HFFc6 (cell line): ENCODE measurements around the gene CFDP1. TPM values are rescaled to one million over a fixed set of nuclear protein-coding genes. Genes with fewer than 3 reads are reported as not detected.

Experiments used
- DNase-seq: peaks from one replicate; pipeline ENCODE4 v3.0.0-alpha.2; 2018
- H3K27ac Mint-ChIP-seq: 2 replicates; pipeline ENCODE4 v1.8.0; 2020; ENCODE audit warnings: mild to moderate bottlenecking, mixed read lengths
- H3K27me3 Mint-ChIP-seq: 2 replicates; pipeline ENCODE4 v1.8.0; 2021; ENCODE audit warnings: mild to moderate bottlenecking, moderate library complexity, mixed read lengths; ENCODE audit not compliant: insufficient read depth
- H3K36me3 Mint-ChIP-seq: 2 replicates; pipeline ENCODE4 v1.8.0; 2021; ENCODE audit warnings: low read depth, mixed read lengths
- H3K4me1 Mint-ChIP-seq: 2 replicates; pipeline ENCODE4 v1.8.0; 2020; ENCODE audit warnings: low read depth, mixed read lengths
- H3K4me3 Mint-ChIP-seq: 2 replicates; pipeline ENCODE4 v1.8.0; 2020; ENCODE audit warnings: mild to moderate bottlenecking, moderate library complexity, mixed read lengths
- H3K9me3 Mint-ChIP-seq: 2 replicates; pipeline ENCODE4 v1.8.0; 2020; ENCODE audit warnings: mild to moderate bottlenecking, mixed read lengths
- CTCF ChIP-seq: fragments of 200-600 bp; sonication (generic); IDR thresholded peaks from 2 replicates; pipeline ENCODE4 v1.5.0; 2021; ENCODE audit warnings: antibody characterized with exemption, mild to moderate bottlenecking
- total RNA-seq, 6 experiments: library from RNA; stranded (reverse); fragmentation: NEBNext Ultra II Directional; extraction: Animal tissue kit (Norgen Biotek cat#: 25700); gene quantifications; 2 replicates in 1 of 6; 3 replicates in 5 of 6; pipeline ENCODE4 v1.2.3, GENCODE V29; 2021

Gene CFDP1
- total RNA-seq, 6 experiments from 2014 or later = 33.0 to 43.1 (median 37.6) TPM

GRCh38 chr16:75385507-75386152 lies 47.7 kb downstream of the CFDP1 start:
- peak; percentile 70 for DNase-seq
- TF ChIP-seq CTCF = peak; percentile 94
- H3K27ac Mint-ChIP-seq = peak overlapping the region; percentile 24
- peaks cover 68% of the 10 kb centered on the region for H3K4me1 Mint-ChIP-seq
- no peaks in the 10 kb centered on the region for H3K27me3 Mint-ChIP-seq
- H3K9me3 Mint-ChIP-seq = no peaks in the 10 kb centered on the region
- no peak overlapping the region for H3K4me3 Mint-ChIP-seq
- no peaks in the 10 kb centered on the region; the same call in none of the 2 replicates for H3K36me3 Mint-ChIP-seq

GRCh38 chr16:75383141-75383540 lies 50.2 kb downstream of the CFDP1 start:
- Mint-ChIP-seq H3K27ac (peak overlapping the region; percentile 36; the same call in 1 of the 2 replicates), H3K4me1 (peaks cover 68% of the 10 kb centered on the region), H3K4me3 (no peak overlapping the region), H3K27me3 (no peaks in the 10 kb centered on the region), H3K36me3 (peaks cover 9% of the 10 kb centered on the region), H3K9me3 (no peaks in the 10 kb centered on the region)
- TF ChIP-seq CTCF = no peak
- no peak for DNase-seq

GRCh38 chr16:75382611-75383010 lies 50.7 kb downstream of the CFDP1 start:
- TF ChIP-seq CTCF = no peak
- Mint-ChIP-seq H3K27ac (no peak overlapping the region), H3K9me3 (no peaks in the 10 kb centered on the region), H3K4me1 (peaks cover 74% of the 10 kb centered on the region), H3K4me3 (no peak overlapping the region), H3K36me3 (peaks cover 13% of the 10 kb centered on the region), H3K27me3 (no peaks in the 10 kb centered on the region; the same call in 1 of the 2 replicates)
- no peak for DNase-seq

- peaks cover 89% of the 10 kb centered on the region for H3K4me1 Mint-ChIP-seq
- DNase-seq = peak; percentile 59
- peaks cover 28% of the 10 kb centered on the region for H3K36me3 Mint-ChIP-seq
- TF ChIP-seq CTCF = no peak
- H3K27ac Mint-ChIP-seq = peak overlapping the region; percentile 89
- no peaks in the 10 kb centered on the region; the same call in 1 of the 2 replicates for H3K27me3 Mint-ChIP-seq
- H3K9me3 Mint-ChIP-seq = no peaks in the 10 kb centered on the region
- peak overlapping the region; percentile 64 for H3K4me3 Mint-ChIP-seq
Measured at GRCh38 chr16:75380870-75381269, 52.4 kb downstream of the CFDP1 start.

- Mint-ChIP-seq H3K9me3 (no peaks in the 10 kb centered on the region), H3K27ac (peak overlapping the region; percentile 89), H3K27me3 (no peaks in the 10 kb centered on the region; the same call in 1 of the 2 replicates), H3K36me3 (peaks cover 31% of the 10 kb centered on the region), H3K4me3 (peak overlapping the region; percentile 64), H3K4me1 (peaks cover 83% of the 10 kb centered on the region)
- no peak for DNase-seq
- no peak for TF ChIP-seq CTCF
Measured at GRCh38 chr16:75379911-75380847, 53.1 kb downstream of the CFDP1 start.
